ENCODE measurements around the gene GLI3.

GLI3 gene

GRCh38 chr7:42269161-42269560, 32.2 kb upstream of the GLI3 start:
- no peak for TF ChIP-seq CTCF (conservative IDR thresholded peaks at IDR 0.05; ENCODE audit: low read length)
- no peak for DNase-seq (ENCODE audit: low read depth)

GRCh38 chr7:42264702-42265101, 27.7 kb upstream of the GLI3 start:
- no peak for DNase-seq (ENCODE audit: low read depth)

More at GRCh38 chr7:42269161-42269560, 32.2 kb upstream of the GLI3 start:
- H3K4me3 ChIP-seq (ENCODE audit: low read length), result no peak overlapping the region

GRCh38 chr7:42263971-42264370, 27.0 kb upstream of the GLI3 start:
- no peak for TF ChIP-seq CTCF (conservative IDR thresholded peaks at IDR 0.05; ENCODE audit: low read length)
- no peak overlapping the region for H3K4me3 ChIP-seq (ENCODE audit: low read length)
- no peak for DNase-seq (ENCODE audit: low read depth)

More at GRCh38 chr7:42264702-42265101, 27.7 kb upstream of the GLI3 start:
- H3K4me3 ChIP-seq (ENCODE audit: low read length), result no peak overlapping the region
- TF ChIP-seq CTCF (conservative IDR thresholded peaks at IDR 0.05; ENCODE audit: low read length), result no peak

GRCh38 chr7:42262964-42263363, 26.0 kb upstream of the GLI3 start:
- no peak overlapping the region for H3K4me3 ChIP-seq (ENCODE audit: low read length)
- no peak for TF ChIP-seq CTCF (conservative IDR thresholded peaks at IDR 0.05; ENCODE audit: low read length)
- peak; percentile 89 for DNase-seq (ENCODE audit: low read depth)

- TF ChIP-seq CTCF (conservative IDR thresholded peaks at IDR 0.05; ENCODE audit: low read length), result no peak
- no peak overlapping the region for H3K4me3 ChIP-seq (ENCODE audit: low read length)
- DNase-seq (ENCODE audit: low read depth), result peak; percentile 81
Measured at GRCh38 chr7:42254217-42254616, 17.2 kb upstream of the GLI3 start.

GRCh38 chr7:42253316-42253715, 16.3 kb upstream of the GLI3 start:
- no peak for DNase-seq (ENCODE audit: low read depth)
- no peak for TF ChIP-seq CTCF (conservative IDR thresholded peaks at IDR 0.05; ENCODE audit: low read length)
- H3K4me3 ChIP-seq (ENCODE audit: low read length), result no peak overlapping the region

GRCh38 chr7:42250411-42250810, 13.4 kb upstream of the GLI3 start:
- no peak for TF ChIP-seq CTCF (conservative IDR thresholded peaks at IDR 0.05; ENCODE audit: low read length)

More at GRCh38 chr7:42250411-42250810, 13.4 kb upstream of the GLI3 start:
- no peak overlapping the region for H3K4me3 ChIP-seq (ENCODE audit: low read length)
- DNase-seq (ENCODE audit: low read depth), result no peak
